Adipose tissue (tissue), 3 donors: Measurements from ENCODE around the gene PTPRM. TPM values are rescaled to one million over a fixed set of nuclear protein-coding genes. Genes with fewer than 3 reads are reported as not detected.

Source experiments
- H3K27ac ChIP-seq: one replicate; pipeline ENCODE4 v1.5.1; 2013; ENCODE audit warnings: low read depth, low read length
- WGBS, 3 donors: extraction: QIAGEN DNeasy Blood & Tissue Kit; methylation state at CpG; one replicate each; pipeline ENCODE4 v1.1.7; 2013; 5-methylcytosine and 5-hydroxymethylcytosine counted together
- polyA plus RNA-seq, 3 donors: library from polyadenylated mRNA; stranded (reverse); fragments of 200-250 nt; gene quantifications; one replicate each; pipeline ENCODE4 v1.2.3, GENCODE V29; 2013
- donor health status: healthy with polysubstance abuse.
- donor health status: Bipolar disorder and iron deficiency.
- donor health status: healthy.

Gene PTPRM
- polyA plus RNA-seq, 3 donors: 20.6 to 106 (median 88.9) TPM

GRCh38 chr18:7562491-7562890 is 4.6 kb upstream of the PTPRM start:
- no peak overlapping the region for H3K27ac ChIP-seq
- 62 to 73% (median 69%) methylated on average over 6 of the region's 6 CpGs for WGBS, 3 donors

- no peak overlapping the region for H3K27ac ChIP-seq
Observed at GRCh38 chr18:7565677-7566076, 1.4 kb upstream of the PTPRM start.

GRCh38 chr18:7566244-7566566 is 911 bp upstream of the PTPRM start:
- peak overlapping the region; percentile 6 for H3K27ac ChIP-seq
- WGBS, 3 donors: 13 to 14% (median 13%) methylated on average over 4 of the region's 4 CpGs

- WGBS, 3 donors: 0 to 1% (median 1%) methylated on average over 92 to 109 of the region's 109 CpGs
- H3K27ac ChIP-seq: peak overlapping the region; percentile 64
Observed at GRCh38 chr18:7567474-7568425, 634 bp downstream of the PTPRM start.

GRCh38 chr18:7568426-7568825 is 1.3 kb downstream of the PTPRM start:
- no peak overlapping the region for H3K27ac ChIP-seq
- 0 to 2% (median 0%) methylated on average over 33 to 44 of the region's 44 CpGs for WGBS, 3 donors

- WGBS, 3 donors: 85 to 91% (median 89%) methylated on average over 2 of the region's 2 CpGs
- no peak overlapping the region for H3K27ac ChIP-seq
Observed at GRCh38 chr18:7571626-7572025, 4.5 kb downstream of the PTPRM start.

- no peak overlapping the region for H3K27ac ChIP-seq
- 45 to 80% (median 46%) methylated on average over 2 of the region's 2 CpGs for WGBS, 3 donors
Observed at GRCh38 chr18:7572822-7573221, 5.7 kb downstream of the PTPRM start.

- 72 to 86% (median 75%) methylated on average over 2 of the region's 2 CpGs for WGBS, 3 donors
- no peak overlapping the region for H3K27ac ChIP-seq
Observed at GRCh38 chr18:7575465-7576028, 8.4 kb downstream of the PTPRM start.

- no peak overlapping the region for H3K27ac ChIP-seq
Observed at GRCh38 chr18:7576077-7576476, 9.0 kb downstream of the PTPRM start.

- no peak overlapping the region for H3K27ac ChIP-seq
Observed at GRCh38 chr18:7576685-7577084, 9.6 kb downstream of the PTPRM start.

- no peak overlapping the region for H3K27ac ChIP-seq
- 73 to 76% (median 76%) methylated on average over 1 of the region's 1 CpG for WGBS, 3 donors
Observed at GRCh38 chr18:7577706-7578105, 10.6 kb downstream of the PTPRM start.

GRCh38 chr18:7579176-7579917 is 12.2 kb downstream of the PTPRM start:
- 83 to 91% (median 83%) methylated on average over 3 of the region's 3 CpGs for WGBS, 3 donors
- no peak overlapping the region for H3K27ac ChIP-seq

- H3K27ac ChIP-seq: no peak overlapping the region
- WGBS, 3 donors: 87 to 95% (median 91%) methylated on average over 4 of the region's 4 CpGs
Observed at GRCh38 chr18:7579918-7580542, 12.9 kb downstream of the PTPRM start.

- H3K27ac ChIP-seq: no peak overlapping the region
- WGBS, 3 donors: 35 to 62% (median 60%) methylated on average over 7 of the region's 7 CpGs
Observed at GRCh38 chr18:7584646-7585275, 17.6 kb downstream of the PTPRM start.

- no peak overlapping the region for H3K27ac ChIP-seq
- WGBS, 3 donors: 48 to 79% (median 60%) methylated on average over 4 of the region's 4 CpGs
Observed at GRCh38 chr18:7585276-7585670, 18.2 kb downstream of the PTPRM start.

GRCh38 chr18:7586379-7586778 is 19.3 kb downstream of the PTPRM start:
- H3K27ac ChIP-seq: no peak overlapping the region
- 36 to 94% (median 93%) methylated on average over 1 of the region's 1 CpG for WGBS, 3 donors

GRCh38 chr18:7590826-7591560 is 23.9 kb downstream of the PTPRM start:
- 39 to 78% (median 44%) methylated on average over 1 of the region's 1 CpG for WGBS, 3 donors
- no peak overlapping the region for H3K27ac ChIP-seq
